GM18505 (cell line): ENCODE results near the gene IRX2.

ENCODE experiments used
- ATAC-seq: cut with Tn5 transposase; IDR thresholded peaks from one replicate; pipeline ENCODE4 v1.9.1; 2021; ENCODE audit not compliant: unreplicated experiment
- POLR2A ChIP-seq: IDR thresholded peaks from 4 replicates; pipeline ENCODE4 v1.6.1; 2011; ENCODE audit warnings: borderline replicate concordance; ENCODE audit not compliant: insufficient read depth, insufficient read length; ENCODE audit errors: extremely low read depth

IRX2 gene

DNA sequence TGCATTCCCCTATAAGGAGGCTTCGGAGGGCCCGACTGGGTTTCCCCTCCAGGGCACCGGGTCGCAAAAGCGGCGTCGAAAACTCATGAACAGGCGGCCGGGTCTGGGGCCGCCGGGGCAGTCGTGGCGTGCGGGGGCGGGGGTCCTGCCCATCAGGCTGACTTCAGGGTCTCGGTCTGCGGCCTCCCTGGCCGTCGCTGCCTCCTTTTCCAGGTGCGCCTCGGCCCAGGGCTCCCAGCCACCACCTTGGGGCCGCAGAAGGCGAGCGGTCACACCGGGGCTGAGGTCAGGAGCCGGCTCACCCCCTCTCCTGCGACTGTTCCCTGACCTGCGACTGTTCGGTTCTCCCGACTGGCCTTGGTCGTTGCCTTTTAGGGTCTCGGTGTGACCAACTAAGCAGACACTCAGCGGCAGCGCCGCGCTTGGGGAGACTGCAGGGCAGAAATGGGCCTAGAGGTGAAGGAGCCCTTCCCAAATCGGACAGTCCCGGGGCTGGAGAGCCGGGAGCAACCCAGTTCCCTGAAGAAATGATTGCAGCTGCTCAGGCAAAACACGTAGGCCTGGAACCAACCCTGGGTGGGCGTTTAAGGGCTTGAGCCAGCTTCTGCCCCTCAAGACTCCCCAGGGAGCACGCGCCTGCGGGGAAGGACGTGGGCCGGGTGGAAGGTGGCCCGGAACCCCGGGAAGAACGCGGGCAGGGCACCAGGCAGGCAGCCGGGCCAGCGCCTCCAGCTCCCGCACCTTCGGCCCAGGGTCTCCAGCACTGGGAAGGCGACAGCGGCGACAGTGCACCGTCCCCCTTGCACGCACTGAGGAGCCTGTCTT, 11.2 kb downstream of the IRX2 start:
- TF ChIP-seq POLR2A = no peak
- no peak for ATAC-seq

DNA sequence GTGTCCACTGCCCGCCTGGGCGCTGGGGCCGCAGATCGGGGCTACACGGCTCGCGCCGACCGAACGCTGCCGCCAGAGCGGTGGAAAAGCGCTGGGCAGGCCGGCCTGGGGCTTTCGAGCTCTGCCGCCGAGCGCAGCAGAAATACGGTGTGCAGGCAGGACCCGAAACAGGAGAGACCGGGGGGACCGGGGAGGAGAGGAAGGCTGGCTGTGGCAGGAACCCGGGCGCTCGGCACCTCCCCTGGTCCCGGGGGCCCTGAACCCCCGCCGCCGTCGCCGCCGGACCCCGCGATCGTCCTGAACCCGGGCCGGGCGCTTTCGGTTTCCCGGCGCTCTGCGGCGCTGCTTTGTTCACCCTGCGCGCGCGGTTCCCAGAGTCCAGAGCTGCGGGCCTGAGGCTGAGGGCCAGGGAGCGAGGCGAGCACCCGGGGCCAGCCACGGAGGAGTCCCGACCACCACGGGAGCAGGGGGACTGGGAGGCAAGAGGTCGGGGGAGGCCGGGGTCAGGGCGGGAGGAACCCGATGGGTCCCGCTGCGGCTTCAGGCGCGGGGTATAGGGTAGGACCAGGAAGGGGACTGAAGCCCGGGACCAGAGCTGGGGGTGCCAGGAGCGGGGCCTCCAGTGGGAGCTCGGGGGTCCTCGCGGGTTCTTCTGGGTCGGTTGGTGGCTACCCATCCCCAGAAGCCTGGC, 12.0 kb downstream of the IRX2 start:
- no peak for ATAC-seq

DNA sequence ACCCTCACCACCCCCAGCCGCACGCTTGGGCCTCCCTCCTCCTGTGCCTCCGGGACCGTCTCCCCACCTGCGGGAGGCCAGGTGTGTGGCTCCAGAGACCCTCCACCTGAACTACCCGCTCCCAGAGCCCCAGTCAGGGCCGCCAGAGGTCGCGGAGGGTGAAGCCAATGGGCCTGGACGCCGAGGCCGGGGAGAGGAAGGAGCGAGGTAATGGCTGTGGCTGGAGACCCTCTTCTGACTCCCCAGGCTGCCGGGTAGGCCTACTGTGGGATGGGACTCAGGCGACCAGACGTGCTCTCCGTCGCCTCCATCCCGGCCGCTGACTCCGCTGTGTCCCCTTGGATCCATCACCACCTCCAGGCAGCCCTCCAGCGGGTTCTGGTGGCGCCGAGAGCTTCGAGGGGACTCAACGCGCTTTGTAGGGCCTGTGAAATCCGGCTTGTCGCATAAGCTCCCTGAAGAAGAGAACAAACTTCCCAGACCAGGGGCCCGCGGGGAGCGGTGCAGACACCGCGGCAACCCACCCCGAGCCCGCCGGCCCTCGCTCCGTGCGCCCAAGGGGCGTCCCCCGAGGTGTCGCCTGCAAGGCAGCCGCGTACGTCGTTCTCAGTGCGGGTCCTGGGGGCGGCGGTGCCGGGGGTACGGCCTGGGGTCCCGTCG, 12.6 kb downstream of the IRX2 start:
- no peak for ATAC-seq
- no peak for TF ChIP-seq POLR2A

More for the DNA sequence above, 12.0 kb downstream of the IRX2 start:
- no peak for TF ChIP-seq POLR2A

DNA sequence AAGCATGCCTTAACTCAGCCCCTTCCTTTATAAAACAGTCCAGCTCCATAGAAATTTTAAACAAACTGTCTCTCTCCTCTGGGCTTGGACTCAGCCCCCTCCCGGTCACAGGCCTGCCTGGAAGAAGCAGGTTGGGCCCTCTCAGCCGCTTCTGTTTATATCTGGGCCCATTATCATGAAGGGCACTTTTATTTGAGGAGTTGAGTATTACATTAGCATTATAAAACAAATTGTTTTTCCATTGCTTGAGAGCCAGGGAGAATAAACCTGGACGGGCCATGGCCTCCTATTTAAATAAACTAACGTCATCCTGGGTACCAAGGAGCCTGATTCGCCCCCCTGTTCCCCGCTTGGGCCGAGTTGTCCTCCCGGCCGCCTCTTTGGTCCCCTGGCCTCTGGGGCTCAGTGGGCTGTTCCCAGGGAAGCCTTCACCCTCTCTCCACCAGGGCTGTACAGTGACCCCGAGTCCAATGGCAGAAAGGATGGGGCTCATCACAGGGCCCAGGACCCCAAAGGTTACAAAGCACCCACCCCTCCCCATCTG, 13.2 kb downstream of the IRX2 start:
- no peak for ATAC-seq
- TF ChIP-seq POLR2A = no peak

DNA sequence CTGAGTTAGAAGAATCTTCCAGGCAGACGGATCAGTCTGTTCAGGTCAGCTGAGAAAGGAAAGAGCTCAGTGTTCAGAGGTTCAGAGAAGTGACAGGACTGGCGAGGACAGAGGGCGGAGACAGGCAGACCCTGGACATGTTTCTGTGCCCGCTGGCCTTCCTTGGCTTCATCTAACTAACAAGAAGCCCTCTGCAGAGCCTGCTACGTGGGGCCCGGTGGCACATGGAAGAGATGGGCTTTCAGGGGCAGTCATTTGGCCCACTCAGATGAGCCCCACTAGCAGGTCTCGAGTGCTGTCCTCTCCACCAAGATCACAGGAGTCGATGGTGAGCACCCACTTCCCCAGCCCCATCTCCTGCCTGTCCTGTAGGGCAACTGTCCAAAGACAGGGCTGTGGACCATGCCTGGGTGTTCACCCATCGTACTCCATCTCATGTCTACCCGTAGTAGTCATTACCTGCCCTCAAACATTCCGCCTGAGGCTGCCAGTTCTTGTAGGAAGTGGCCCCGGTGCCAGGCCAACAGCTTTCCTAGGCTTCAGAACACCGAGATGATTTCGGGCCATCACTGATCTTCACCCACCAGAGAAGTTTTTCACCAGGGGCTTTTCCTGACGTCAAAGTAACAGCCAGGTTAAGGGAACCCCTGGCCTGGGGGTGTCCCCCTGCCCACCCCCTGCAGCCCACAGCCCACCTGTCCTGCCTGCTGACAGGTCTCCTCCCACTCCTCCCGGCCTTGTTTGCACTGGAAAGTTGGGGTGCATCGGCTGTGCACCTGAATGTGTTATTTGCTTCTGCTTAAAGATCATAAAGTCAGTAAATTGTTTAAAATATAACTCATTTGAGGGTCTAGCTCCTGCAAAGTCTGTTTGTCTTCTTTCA, 14.0 kb downstream of the IRX2 start:
- ATAC-seq = no peak
- no peak for TF ChIP-seq POLR2A

DNA sequence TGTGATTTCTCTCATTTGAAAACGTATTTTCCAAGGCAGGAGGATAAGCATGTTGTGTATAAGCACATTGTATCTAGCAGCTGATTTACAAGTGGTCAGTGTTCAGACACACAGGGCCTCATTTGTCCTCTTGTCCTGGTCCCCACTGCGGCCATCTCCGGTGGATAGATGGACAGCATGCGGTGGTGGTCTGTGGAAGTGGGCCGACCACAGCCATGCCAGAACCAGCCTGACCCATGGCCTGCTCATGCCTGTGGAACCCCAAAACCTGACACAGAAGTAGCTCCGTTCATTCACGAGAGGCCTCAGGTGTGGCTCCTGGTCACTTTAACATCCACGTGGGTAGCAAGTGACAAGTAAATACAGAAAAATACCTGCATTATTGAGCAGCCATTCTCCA, 14.6 kb downstream of the IRX2 start:
- no peak for TF ChIP-seq POLR2A
- ATAC-seq = no peak

DNA sequence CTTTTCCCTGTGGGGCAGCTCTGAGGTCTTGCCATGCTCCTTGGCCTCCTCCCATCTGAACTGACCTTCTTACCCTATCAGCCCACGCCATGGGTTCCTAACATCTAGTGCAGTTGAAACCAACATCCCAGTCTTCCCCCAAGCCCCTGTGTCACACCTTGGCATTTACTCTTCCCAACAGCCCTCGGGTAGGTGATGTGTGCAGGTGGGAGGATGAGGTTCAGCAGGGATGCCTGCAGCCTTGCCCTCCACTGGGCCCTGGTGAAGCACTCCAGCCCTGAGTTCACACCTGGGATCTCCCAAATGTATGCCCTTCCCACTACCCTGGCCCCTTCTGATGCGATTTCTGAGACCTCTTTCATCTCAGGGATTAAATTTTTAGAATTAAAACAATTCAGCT, 15.5 kb downstream of the IRX2 start:
- ATAC-seq = no peak
- no peak for TF ChIP-seq POLR2A

DNA sequence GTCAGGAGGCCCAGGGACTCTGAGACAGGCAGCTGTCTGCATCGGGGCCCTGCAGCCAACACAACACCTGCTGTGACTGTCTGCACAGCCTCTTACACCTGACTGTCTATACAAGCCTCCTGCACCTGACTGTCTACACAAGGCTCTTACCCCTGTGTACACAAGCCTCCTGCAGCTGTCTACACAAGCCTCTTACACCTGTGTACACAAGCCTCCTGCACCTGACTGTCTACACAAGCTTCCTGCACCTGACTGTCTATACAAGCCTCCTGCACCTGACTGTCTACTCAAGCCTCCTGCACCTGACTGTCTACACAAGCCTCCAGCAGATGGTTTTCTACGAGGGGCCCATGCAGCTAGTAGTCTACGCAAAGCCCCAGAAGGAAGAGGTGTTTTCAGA, 18.6 kb downstream of the IRX2 start:
- no peak for ATAC-seq
- no peak for TF ChIP-seq POLR2A

DNA sequence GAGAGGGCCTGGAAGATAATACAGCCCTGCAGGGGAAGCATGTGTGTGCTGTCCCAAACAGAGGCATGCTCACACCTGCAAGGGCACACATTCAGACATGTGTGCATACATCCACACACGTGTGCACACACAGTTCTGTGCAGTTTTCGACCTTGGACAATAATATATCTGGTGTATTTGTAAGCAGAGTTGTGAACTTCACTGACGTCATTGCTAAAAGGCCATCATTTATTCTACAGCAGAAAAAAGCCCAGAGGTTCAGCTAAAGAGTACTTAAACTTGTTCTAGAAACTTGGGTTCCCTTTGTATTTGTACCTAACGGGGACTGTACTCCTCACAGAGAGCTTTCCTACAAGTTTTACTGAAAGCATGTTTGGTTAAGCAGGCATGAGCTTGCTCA, 19.5 kb downstream of the IRX2 start:
- ATAC-seq = no peak
- no peak for TF ChIP-seq POLR2A

DNA sequence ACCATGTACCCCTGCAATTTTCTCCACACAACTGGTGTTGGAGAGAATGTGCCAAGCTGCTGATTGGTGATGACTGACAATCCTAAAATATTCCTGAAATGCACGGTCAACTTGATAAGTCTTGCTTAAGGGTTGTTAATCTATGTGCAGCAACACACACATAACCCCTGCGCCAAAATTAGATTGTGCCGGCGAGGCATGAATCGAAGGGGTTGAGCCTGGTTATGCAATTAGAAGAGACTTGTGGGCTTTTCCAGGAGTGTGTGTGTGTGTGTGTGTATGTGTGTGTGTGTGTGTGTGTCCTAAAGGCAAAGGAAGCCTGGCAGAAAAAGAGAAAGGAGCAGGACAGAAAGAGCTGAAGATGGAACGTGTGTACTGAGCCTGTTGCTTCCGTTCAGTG, 22.3 kb downstream of the IRX2 start:
- ATAC-seq = no peak
- no peak for TF ChIP-seq POLR2A

DNA sequence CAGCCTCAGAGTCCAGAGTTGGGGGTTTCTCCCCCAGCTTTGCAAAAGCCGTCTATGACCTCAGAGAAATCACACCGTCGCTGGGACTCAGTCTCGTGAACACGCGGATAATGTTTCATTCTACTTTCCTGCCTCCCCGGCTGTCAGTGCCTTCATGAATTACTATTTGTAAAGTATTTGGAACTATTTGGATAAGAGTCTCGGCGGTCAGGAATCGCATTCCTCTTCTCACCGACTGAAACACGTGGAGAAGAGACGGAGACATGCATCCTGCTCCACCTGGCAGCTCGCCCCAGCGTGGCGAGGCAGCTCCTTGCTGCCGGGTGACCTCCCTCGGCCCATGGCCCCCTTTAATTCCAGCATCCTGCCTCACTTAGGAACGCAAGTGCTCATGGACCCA, 23.9 kb downstream of the IRX2 start:
- TF ChIP-seq POLR2A = no peak
- no peak for ATAC-seq

DNA sequence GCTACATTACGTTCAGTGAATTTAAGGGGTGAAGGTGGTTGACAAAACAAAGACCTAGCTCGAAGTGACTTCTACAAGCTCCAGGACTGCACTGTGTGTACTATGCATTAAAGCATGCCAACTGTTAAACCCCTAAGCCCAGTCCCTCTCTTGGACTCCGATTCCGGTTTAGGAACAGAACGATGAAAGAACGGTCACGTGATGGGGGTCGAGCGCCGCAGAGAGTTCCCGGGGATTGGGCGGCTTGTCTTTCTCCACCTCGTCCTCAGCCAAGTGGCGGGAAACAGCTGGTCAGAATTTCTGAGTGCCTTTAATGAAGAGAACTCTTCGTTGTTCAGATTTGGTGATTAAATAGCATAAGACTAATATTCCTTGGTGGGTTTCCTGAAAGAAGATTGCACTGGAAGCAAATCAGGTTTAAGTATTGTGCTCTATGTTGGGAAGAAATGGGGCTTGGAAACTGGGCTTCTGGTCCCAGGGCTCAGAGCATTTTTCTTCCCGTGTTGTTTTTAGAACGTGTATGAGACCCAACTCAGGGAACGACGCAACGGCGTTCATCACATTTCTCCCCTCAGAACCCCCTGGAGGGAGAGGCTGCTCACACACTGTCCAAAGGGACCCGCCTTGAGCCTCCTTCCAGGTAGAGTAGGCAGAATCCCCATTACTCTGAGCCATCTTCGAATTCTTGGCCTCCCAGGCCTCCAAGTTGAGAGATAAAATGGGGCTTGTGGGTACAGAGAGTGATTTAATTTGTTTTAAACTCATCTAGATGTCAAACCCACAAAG, 25.3 kb downstream of the IRX2 start:
- no peak for ATAC-seq
- TF ChIP-seq POLR2A = no peak
